ENCODE results near the gene PDE1C.

PDE1C gene

DNA sequence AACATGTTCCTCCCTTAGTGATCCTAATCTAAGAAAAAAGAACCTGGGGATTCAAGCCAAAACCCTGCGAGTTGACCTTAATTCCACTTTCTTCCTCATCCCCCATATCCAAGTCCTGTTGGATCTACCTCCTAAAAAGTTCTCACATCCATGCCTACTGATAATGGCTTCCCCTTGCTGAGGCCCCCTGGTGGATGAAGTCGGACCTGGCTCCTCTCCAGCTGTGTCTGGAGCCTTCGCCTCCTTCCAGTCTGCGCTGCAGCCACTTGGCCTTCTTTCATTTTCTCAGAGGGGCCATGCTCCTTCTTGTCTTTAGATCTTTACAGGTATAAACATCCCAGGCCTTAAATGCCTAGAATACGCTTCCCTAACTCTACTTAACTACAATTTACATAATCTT, 8.1 kb downstream of the PDE1C start:
- no peak for DNase-seq (ENCODE audit: low spot score)
- in situ Hi-C loops (cut with MboI; ENCODE audit: low sequenced_read_pairs, unreplicated experiment): no loop called here
- TF ChIP-seq, protein P1, sequence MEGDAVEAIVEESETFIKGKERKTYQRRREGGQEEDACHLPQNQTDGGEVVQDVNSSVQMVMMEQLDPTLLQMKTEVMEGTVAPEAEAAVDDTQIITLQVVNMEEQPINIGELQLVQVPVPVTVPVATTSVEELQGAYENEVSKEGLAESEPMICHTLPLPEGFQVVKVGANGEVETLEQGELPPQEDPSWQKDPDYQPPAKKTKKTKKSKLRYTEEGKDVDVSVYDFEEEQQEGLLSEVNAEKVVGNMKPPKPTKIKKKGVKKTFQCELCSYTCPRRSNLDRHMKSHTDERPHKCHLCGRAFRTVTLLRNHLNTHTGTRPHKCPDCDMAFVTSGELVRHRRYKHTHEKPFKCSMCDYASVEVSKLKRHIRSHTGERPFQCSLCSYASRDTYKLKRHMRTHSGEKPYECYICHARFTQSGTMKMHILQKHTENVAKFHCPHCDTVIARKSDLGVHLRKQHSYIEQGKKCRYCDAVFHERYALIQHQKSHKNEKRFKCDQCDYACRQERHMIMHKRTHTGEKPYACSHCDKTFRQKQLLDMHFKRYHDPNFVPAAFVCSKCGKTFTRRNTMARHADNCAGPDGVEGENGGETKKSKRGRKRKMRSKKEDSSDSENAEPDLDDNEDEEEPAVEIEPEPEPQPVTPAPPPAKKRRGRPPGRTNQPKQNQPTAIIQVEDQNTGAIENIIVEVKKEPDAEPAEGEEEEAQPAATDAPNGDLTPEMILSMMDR (IDR thresholded peaks at IDR 0.05; ENCODE audit: borderline replicate concordance, control extremely low read depth, extremely low read depth, insufficient read depth, missing control alignments): peak; percentile 27

DNA sequence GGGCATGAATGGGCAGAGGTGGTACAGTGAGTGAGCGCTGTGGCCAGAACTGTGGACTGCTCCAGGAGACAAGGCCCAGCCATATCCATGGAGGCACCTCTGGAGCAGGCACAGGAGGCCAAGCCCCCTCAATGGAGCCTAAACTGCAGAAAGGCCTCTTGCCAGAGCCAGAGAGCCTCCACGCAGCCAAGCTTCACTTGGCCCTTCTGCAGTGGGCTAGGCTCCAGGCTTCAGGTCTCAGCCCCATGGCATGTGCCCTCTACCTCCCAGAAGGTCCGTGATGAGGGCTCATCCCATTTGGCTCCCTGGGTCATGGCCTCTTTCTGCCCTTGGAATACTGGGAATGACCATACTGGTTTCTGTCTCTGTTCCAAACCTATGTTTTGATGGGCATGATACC, 8.9 kb downstream of the PDE1C start:
- in situ Hi-C loops (cut with MboI; ENCODE audit: low sequenced_read_pairs, unreplicated experiment): no loop called here
- TF ChIP-seq, protein P1 (IDR thresholded peaks at IDR 0.05; ENCODE audit: borderline replicate concordance, control extremely low read depth, extremely low read depth, insufficient read depth, missing control alignments): no peak

DNA sequence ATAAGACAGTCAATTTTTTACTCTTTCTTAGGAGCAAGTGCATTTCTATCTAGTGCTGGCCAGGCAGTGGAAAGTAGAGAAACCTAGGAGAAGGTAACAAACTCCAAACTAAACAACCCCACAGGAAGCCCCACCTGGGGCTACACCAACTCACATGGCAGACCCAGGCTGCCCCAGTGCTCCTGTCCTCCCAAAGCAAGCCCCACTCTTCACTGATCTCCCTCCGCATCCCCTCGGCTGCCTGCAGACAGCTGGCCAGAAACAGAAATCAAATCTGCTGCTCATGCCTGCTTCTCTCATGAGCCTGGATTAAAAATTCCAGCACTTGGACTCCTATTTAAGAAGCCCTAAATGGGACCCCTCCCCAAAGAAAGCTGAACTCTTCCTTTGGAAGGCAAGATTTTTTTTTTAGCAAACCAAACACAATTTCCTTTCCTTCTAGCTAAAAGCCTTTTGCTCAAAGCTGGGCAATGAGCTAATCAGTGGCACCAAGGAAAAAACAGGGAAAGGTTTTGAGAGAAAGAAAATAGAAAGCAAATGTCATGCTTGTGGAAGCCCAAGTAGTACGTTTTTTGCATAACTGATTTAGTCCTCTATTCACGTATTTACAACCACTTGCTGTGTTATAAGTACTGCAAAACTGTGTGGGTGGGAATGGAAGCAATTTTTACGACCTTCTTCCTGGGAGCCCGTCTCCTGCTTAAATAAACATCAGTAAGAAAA, 10.8 kb downstream of the PDE1C start:
- TF ChIP-seq, protein P1 (IDR thresholded peaks at IDR 0.05; ENCODE audit: borderline replicate concordance, control extremely low read depth, extremely low read depth, insufficient read depth, missing control alignments): no peak
- in situ Hi-C loops (cut with MboI; ENCODE audit: low sequenced_read_pairs, unreplicated experiment): no loop called here
- DNase-seq (ENCODE audit: low spot score): no peak

More for the DNA sequence above, 8.9 kb downstream of the PDE1C start:
- no peak for DNase-seq (ENCODE audit: low spot score)

DNA sequence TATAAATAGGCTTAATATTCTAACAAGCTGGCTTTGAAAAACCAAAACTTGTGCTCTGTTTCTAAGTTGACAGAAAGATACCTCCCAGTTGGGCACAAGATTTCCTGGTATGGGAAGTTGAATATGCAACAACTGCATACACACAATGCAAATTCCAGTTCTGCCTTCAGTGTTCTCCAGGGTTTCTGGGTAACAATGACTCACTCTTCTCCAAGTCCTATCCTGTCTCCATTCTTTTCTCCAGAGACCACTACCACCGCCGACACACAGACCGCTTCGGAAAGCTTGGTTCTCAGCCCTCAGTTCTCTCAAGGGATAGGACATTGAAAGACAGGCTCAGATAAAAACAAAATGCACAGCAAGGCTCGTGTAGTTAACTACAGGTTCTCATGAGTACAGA, 12.2 kb downstream of the PDE1C start:
- no peak for DNase-seq (ENCODE audit: low spot score)
- in situ Hi-C loops (cut with MboI; ENCODE audit: low sequenced_read_pairs, unreplicated experiment): no loop called here
- TF ChIP-seq, protein P1 (IDR thresholded peaks at IDR 0.05; ENCODE audit: borderline replicate concordance, control extremely low read depth, extremely low read depth, insufficient read depth, missing control alignments): no peak

GRCh38 chr7:32056767-32057166, 13.4 kb downstream of the PDE1C start:
- TF ChIP-seq, protein P1 (IDR thresholded peaks at IDR 0.05; ENCODE audit: borderline replicate concordance, control extremely low read depth, extremely low read depth, insufficient read depth, missing control alignments): no peak
- DNase-seq (ENCODE audit: low spot score): no peak
- in situ Hi-C loops (cut with MboI; ENCODE audit: low sequenced_read_pairs, unreplicated experiment): no loop called here

DNA sequence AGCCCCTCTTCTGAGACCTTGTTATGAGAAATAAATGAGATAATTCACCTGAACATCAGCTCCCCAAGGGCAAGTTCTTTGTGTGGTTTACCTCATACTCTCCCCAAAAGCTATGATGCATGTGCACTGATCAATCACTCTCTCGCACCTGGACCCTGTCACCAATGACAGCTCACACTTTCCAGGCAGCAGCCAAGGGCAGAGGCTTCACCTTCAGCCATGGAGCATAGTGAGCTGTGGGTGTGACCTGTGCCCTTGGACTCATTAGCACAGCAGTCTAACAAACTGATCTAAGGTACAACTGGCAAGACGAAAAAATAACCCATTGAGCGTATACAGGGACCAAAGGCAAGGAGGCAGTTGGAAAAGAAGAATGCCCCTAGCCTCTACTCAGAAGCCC, 17.0 kb downstream of the PDE1C start:
- in situ Hi-C loops (cut with MboI; ENCODE audit: low sequenced_read_pairs, unreplicated experiment): no loop called here
- TF ChIP-seq, protein P1 (IDR thresholded peaks at IDR 0.05; ENCODE audit: borderline replicate concordance, control extremely low read depth, extremely low read depth, insufficient read depth, missing control alignments): no peak
- DNase-seq (ENCODE audit: low spot score): no peak

Measured in GM13976 (cell line).